Naive thymus-derived CD8-positive, alpha-beta T cell (primary cell): Measurements from ENCODE around the gene FADS3. TPM values are rescaled to one million over a fixed set of nuclear protein-coding genes. Genes with fewer than 3 reads are reported as not detected.
A peak's percentile ranks its signal among the peaks of the same experiment; 100 is the strongest.

ENCODE experiments used
- ATAC-seq, 2 donors: fragments of 150-1000 bp; cut with Tn5 transposase in 1 of 2; sonication (Bioruptor Pico), chemical (Tn5 transposase) in 1 of 2; 1 replicate in 1 of 2; 2 replicates in 1 of 2; pipeline ENCODE4 v1.10.0; 2021; ENCODE audit warnings: mild to moderate bottlenecking in 2 of 2, moderate library complexity in 2 of 2
- POLR2A ChIA-PET: fragments of 350-600 bp; sonication (Branson Sonifier 250); formaldehyde crosslinking; loops from one replicate; lab custom pipeline; 2021; ENCODE audit warnings: antibody characterized with exemption; lab: Charles Lee
- DNase-seq, 10 donors: peaks; one replicate each; pipeline versions ENCODE4 v3.0.0 to v3.0.0-alpha.2; 2020 to 2022
- H3K27ac Mint-ChIP-seq, 10 donors: one replicate each; pipeline ENCODE4 v1.8.0; 2020 to 2022; ENCODE audit warnings: mild to moderate bottlenecking in 10 of 10, mixed read lengths in 10 of 10, moderate library complexity in 4 of 10, inconsistent platforms in 1 of 10
- H3K27me3 Mint-ChIP-seq, 5 donors: one replicate each; pipeline ENCODE4 v1.8.0; 2021 to 2022; ENCODE audit warnings: mixed read lengths in 5 of 5
- H3K36me3 Mint-ChIP-seq, 3 donors: one replicate each; pipeline ENCODE4 v1.8.0; 2020 to 2022; ENCODE audit warnings: mixed read lengths in 3 of 3, mild to moderate bottlenecking in 2 of 3, inconsistent platforms in 1 of 3
- H3K4me1 Mint-ChIP-seq, 4 donors: one replicate each; pipeline ENCODE4 v1.8.0; 2021 to 2022; ENCODE audit warnings: mixed read lengths in 4 of 4
- H3K4me3 Mint-ChIP-seq, 10 donors: one replicate each; pipeline ENCODE4 v1.8.0; 2020 to 2022; ENCODE audit warnings: mild to moderate bottlenecking in 10 of 10, mixed read lengths in 10 of 10, moderate library complexity in 6 of 10, inconsistent platforms in 1 of 10
- H3K9me3 Mint-ChIP-seq, 9 donors: one replicate each; pipeline ENCODE4 v1.8.0; 2020 to 2022; ENCODE audit warnings: mixed read lengths in 9 of 9, mild to moderate bottlenecking in 3 of 9, inconsistent platforms in 1 of 9, moderate library complexity in 1 of 9
- polyA plus RNA-seq, 3 donors: library from polyadenylated mRNA; unstranded; fragments of 300-500 nt; fragmentation: Illumina TruSeq; gene quantifications; one replicate each; pipeline ENCODE4 v1.2.3, GENCODE V29; 2021
- total RNA-seq, 8 experiments: library from RNA in 2 of 8; stranded (reverse) in 2 of 8; gene quantifications; one replicate each; pipeline ENCODE4 v1.2.3 and lab custom pipeline; 2021 to 2026

The FADS3 gene
- total and polyA plus RNA-seq, 5 experiments from 2014 or later: 0.33 to 5.7 (median 1.5) TPM

GRCh38 chr11:61841636-61842527 lies 49.5 kb downstream of the FADS3 start:
- Mint-ChIP-seq H3K36me3 (peaks cover 0 to 5% (median 2%) of the 10 kb centered on the region in 3 donors), H3K27me3 (no peaks in the 10 kb centered on the region), H3K9me3 (no peaks in the 10 kb centered on the region), H3K4me1 (peaks cover 0 to 7% (median 1%) of the 10 kb centered on the region in 4 donors), H3K27ac (peak overlapping the region in 2 of 10 donors; percentile 40 to 62), H3K4me3 (no peak overlapping the region)
- POLR2A ChIA-PET: no interaction called here
- no peak for ATAC-seq
- no peak for DNase-seq

- Mint-ChIP-seq H3K27me3 (no peaks in the 10 kb centered on the region), H3K27ac (no peak overlapping the region), H3K4me3 (no peak overlapping the region), H3K36me3 (peaks cover 0 to 5% (median 2%) of the 10 kb centered on the region in 3 donors), H3K4me1 (peaks cover 1 to 11% (median 6%) of the 10 kb centered on the region in 4 donors), H3K9me3 (no peaks in the 10 kb centered on the region)
- ATAC-seq (no peak), DNase-seq (no peak)
- POLR2A ChIA-PET: no interaction called here
These were observed 51.0 kb downstream of the FADS3 start for GRCh38 chr11:61840371-61840770.

GRCh38 chr11:61839742-61840141 lies 51.6 kb downstream of the FADS3 start:
- Mint-ChIP-seq H3K4me3 (no peak overlapping the region), H3K27ac (no peak overlapping the region), H3K4me1 (peaks cover 4 to 15% (median 12%) of the 10 kb centered on the region in 4 donors), H3K9me3 (no peaks in the 10 kb centered on the region), H3K36me3 (peaks cover 0 to 5% (median 2%) of the 10 kb centered on the region in 3 donors), H3K27me3 (no peaks in the 10 kb centered on the region)
- no peak for ATAC-seq
- POLR2A ChIA-PET: no interaction called here
- no peak for DNase-seq

GRCh38 chr11:61838921-61839320 lies 52.4 kb downstream of the FADS3 start:
- POLR2A ChIA-PET: no interaction called here
- Mint-ChIP-seq H3K4me3 (no peak overlapping the region), H3K27me3 (peaks cover 0 to 2% (median 0%) of the 10 kb centered on the region in 5 donors), H3K27ac (no peak overlapping the region), H3K9me3 (no peaks in the 10 kb centered on the region), H3K4me1 (peaks cover 5 to 23% (median 20%) of the 10 kb centered on the region in 4 donors), H3K36me3 (peaks cover under 1 to 5% (median 2%) of the 10 kb centered on the region in 3 donors)
- no peak for ATAC-seq
- no peak for DNase-seq

GRCh38 chr11:61838501-61838900 lies 52.8 kb downstream of the FADS3 start:
- ATAC-seq: no peak

GRCh38 chr11:61837411-61838005 lies 53.8 kb downstream of the FADS3 start:
- Mint-ChIP-seq H3K9me3 (peaks cover 0 to 2% (median 0%) of the 10 kb centered on the region in 9 donors), H3K27ac (no peak overlapping the region), H3K36me3 (peaks cover 1 to 5% (median 2%) of the 10 kb centered on the region in 3 donors), H3K4me1 (peaks cover 13 to 32% (median 30%) of the 10 kb centered on the region in 4 donors), H3K27me3 (peaks cover 0 to 10% (median 0%) of the 10 kb centered on the region in 5 donors), H3K4me3 (no peak overlapping the region)
- DNase-seq (no peak), ATAC-seq (no peak)
- POLR2A ChIA-PET: interaction anchor here (0.5 kb wide), 1 partner anchor 45 kb away, joined by 5 read pairs; no protein-coding TSS in a partner anchor

More at GRCh38 chr11:61838501-61838900, 52.8 kb downstream of the FADS3 start:
- POLR2A ChIA-PET: no interaction called here
- H3K27me3 Mint-ChIP-seq: peaks cover 0 to 5% (median 0%) of the 10 kb centered on the region in 5 donors
- H3K4me1 Mint-ChIP-seq: peaks cover 9 to 28% (median 24%) of the 10 kb centered on the region in 4 donors
- H3K9me3 Mint-ChIP-seq: no peaks in the 10 kb centered on the region
- DNase-seq: no peak
- H3K4me3 Mint-ChIP-seq: no peak overlapping the region
- H3K36me3 Mint-ChIP-seq: peaks cover 1 to 5% (median 2%) of the 10 kb centered on the region in 3 donors
- no peak overlapping the region for H3K27ac Mint-ChIP-seq

- peaks cover 15 to 41% (median 27%) of the 10 kb centered on the region in 4 donors for H3K4me1 Mint-ChIP-seq
- POLR2A ChIA-PET: no interaction called here
- peaks cover 0 to 20% (median 5%) of the 10 kb centered on the region in 5 donors for H3K27me3 Mint-ChIP-seq
- H3K4me3 Mint-ChIP-seq: peak overlapping the region in 1 of 10 donors; percentile 5
- peak overlapping the region in 2 of 10 donors; percentile 66 to 72 for H3K27ac Mint-ChIP-seq
- peaks cover 0 to 2% (median 0%) of the 10 kb centered on the region in 9 donors for H3K9me3 Mint-ChIP-seq
- ATAC-seq (no peak), DNase-seq (no peak)
- peaks cover 0 to 3% (median 2%) of the 10 kb centered on the region in 3 donors for H3K36me3 Mint-ChIP-seq
These were observed 55.2 kb downstream of the FADS3 start for GRCh38 chr11:61836193-61836592.

GRCh38 chr11:61834278-61835048 lies 56.9 kb downstream of the FADS3 start:
- H3K9me3 Mint-ChIP-seq: peaks cover 0 to 2% (median 0%) of the 10 kb centered on the region in 9 donors
- H3K4me3 Mint-ChIP-seq: peak overlapping the region in 8 of 10 donors; percentile 22 to 84 (median 59)
- H3K27ac Mint-ChIP-seq: peak overlapping the region in 7 of 10 donors; percentile 71 to 91 (median 87)
- ATAC-seq: peak; percentile 95 to 97
- POLR2A ChIA-PET: interaction anchor here (0.9 kb wide), 1 partner anchor 20 kb away, joined by 3 read pairs; no protein-coding TSS in a partner anchor
- peaks cover 0 to 3% (median 2%) of the 10 kb centered on the region in 3 donors for H3K36me3 Mint-ChIP-seq
- H3K4me1 Mint-ChIP-seq: peaks cover 17 to 55% (median 31%) of the 10 kb centered on the region in 4 donors
- DNase-seq: peak in 7 of 10 donors; percentile 24 to 65 (median 38)
- H3K27me3 Mint-ChIP-seq: peaks cover 11 to 36% (median 16%) of the 10 kb centered on the region in 5 donors

GRCh38 chr11:61833926-61834277 lies 57.4 kb downstream of the FADS3 start:
- ATAC-seq (no peak), DNase-seq (no peak)
- Mint-ChIP-seq H3K36me3 (peaks cover 0 to 3% (median 0%) of the 10 kb centered on the region in 3 donors), H3K9me3 (peaks cover 0 to 2% (median 0%) of the 10 kb centered on the region in 9 donors), H3K27ac (peak overlapping the region in 9 of 10 donors; percentile 53 to 91 (median 84)), H3K27me3 (peaks cover 11 to 40% (median 16%) of the 10 kb centered on the region in 5 donors), H3K4me1 (peaks cover 22 to 59% (median 36%) of the 10 kb centered on the region in 4 donors), H3K4me3 (peak overlapping the region in 8 of 10 donors; percentile 22 to 84 (median 59))
- POLR2A ChIA-PET: interaction anchor here (0.9 kb wide), 1 partner anchor 19 kb away, joined by 3 read pairs; no protein-coding TSS in a partner anchor

GRCh38 chr11:61833471-61833870 lies 57.9 kb downstream of the FADS3 start:
- DNase-seq (peak in 2 of 10 donors; percentile 45 to 49), ATAC-seq (peak in 1 of 2 donors; percentile 17)
- Mint-ChIP-seq H3K9me3 (peaks cover 0 to 2% (median 0%) of the 10 kb centered on the region in 9 donors), H3K4me1 (peaks cover 24 to 63% (median 38%) of the 10 kb centered on the region in 4 donors), H3K27me3 (peaks cover 11 to 42% (median 16%) of the 10 kb centered on the region in 5 donors), H3K36me3 (peaks cover 0 to 3% (median 0%) of the 10 kb centered on the region in 3 donors), H3K4me3 (peak overlapping the region in 4 of 10 donors; percentile 48 to 84 (median 75)), H3K27ac (peak overlapping the region in 6 of 10 donors; percentile 22 to 91 (median 86))
- POLR2A ChIA-PET: interaction anchor here (0.9 kb wide), 1 partner anchor 19 kb away, joined by 3 read pairs; no protein-coding TSS in a partner anchor

- Mint-ChIP-seq H3K9me3 (peaks cover 0 to 2% (median 0%) of the 10 kb centered on the region in 9 donors), H3K36me3 (peaks cover 0 to 3% (median 0%) of the 10 kb centered on the region in 3 donors), H3K27me3 (peaks cover 11 to 43% (median 17%) of the 10 kb centered on the region in 5 donors), H3K4me1 (peaks cover 24 to 70% (median 43%) of the 10 kb centered on the region in 4 donors), H3K4me3 (peak overlapping the region in 1 of 10 donors; percentile 37), H3K27ac (peak overlapping the region in 3 of 10 donors; percentile 52 to 91 (median 77))
- DNase-seq: no peak
- POLR2A ChIA-PET: no interaction called here
- ATAC-seq: no peak
These were observed 58.6 kb downstream of the FADS3 start for GRCh38 chr11:61832754-61833153.
